Measurements from ENCODE around the gene CUL1. TPM values are rescaled to one million over a fixed set of nuclear protein-coding genes. Genes with fewer than 3 reads are reported as not detected.

The CUL1 gene
- total RNA-seq (10 to 100 TPM; 35.7 to 51.3 (median 40.2) TPM), polyA plus RNA-seq (10 to 100 TPM; 31.9 to 50.2 TPM)
- long read RNA-seq, donor 1, transcript CUL1-201 (22 exons, 3,064 nt): major isoform, 68 of 123 reads
- long read RNA-seq, donor 1, transcript CUL1-203 (22 exons, 3,054 nt): minor isoform, 12 of 123 reads
- long read RNA-seq, donor 1, partial matches to known transcripts: 26 of 123 reads
- long read RNA-seq, donor 1, other reads (novel, unspliced or antisense): 16 of 123 reads
- long read RNA-seq, donor 2, transcript CUL1-201 (22 exons, 3,064 nt): major isoform, 24 of 36 reads
- long read RNA-seq, donor 2, partial matches to known transcripts: 10 of 36 reads
- long read RNA-seq, donor 2, other reads (novel, unspliced or antisense): 0 of 36 reads
- long read RNA-seq, donor 3, transcript CUL1-201 (22 exons, 3,064 nt): major isoform, 73 of 112 reads
- long read RNA-seq, donor 3, transcript CUL1-203 (22 exons, 3,054 nt): minor isoform, 11 of 112 reads
- long read RNA-seq, donor 3, partial matches to known transcripts: 11 of 112 reads
- long read RNA-seq, donor 3, other reads (novel, unspliced or antisense): 15 of 112 reads

DNA sequence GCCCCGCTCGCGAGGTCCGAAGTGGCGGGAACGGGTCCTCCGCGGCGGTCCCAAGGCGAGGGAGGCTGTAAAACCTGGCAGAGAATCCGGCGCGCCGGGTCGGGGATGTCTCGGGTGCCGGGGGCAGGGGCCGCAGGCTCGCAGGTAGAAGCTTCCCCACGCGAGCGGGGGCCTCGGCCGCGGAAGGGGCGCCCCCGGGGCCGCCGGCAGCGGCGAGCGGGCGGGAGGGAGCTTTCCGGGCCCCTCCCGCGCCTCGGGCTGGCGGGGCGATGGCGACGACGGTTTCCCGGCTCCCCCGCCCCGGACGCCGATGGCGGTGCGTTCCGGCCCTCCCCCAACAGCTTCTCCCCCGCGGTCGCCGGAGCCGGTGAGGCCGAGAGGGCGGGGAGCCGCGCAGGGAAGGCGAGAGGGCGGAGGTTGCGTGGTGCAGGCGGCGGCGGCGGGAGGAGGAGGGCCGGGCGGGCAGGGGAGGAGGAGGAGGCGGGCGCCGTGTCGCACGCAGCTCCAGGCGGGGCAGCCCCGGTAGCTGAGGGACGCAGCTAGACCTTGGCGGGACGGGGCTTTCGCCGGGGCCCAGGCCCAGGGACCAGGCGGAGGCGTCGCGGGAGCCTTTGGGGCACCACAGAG is at the start of gene CUL1:
CUL1 (plus strand) TSS at position 507 of the 627 bp plus-strand sequence. CDS start 31,220 bp downstream, outside the sequence.
- Histone ChIP-seq H3K27me3 (no peaks in the 10 kb centered on the region), H3K4me1 (ENCODE audit: insufficient read depth) (peaks cover 13% of the 10 kb centered on the region), H3K27ac (peak within 1 kb of the TSS; percentile 99 to 100), H3K9me3 (no peaks in the 10 kb centered on the region), H3K36me3 (no peaks in the 10 kb centered on the region), H3K4me3 (peak within 1 kb of the TSS; percentile 73)
- TF ChIP-seq EP300 (IDR thresholded peaks at IDR 0.05): no peak
- TF ChIP-seq POLR2A (IDR thresholded peaks at IDR 0.05): peak; percentile 54
- TF ChIP-seq, protein P1, sequence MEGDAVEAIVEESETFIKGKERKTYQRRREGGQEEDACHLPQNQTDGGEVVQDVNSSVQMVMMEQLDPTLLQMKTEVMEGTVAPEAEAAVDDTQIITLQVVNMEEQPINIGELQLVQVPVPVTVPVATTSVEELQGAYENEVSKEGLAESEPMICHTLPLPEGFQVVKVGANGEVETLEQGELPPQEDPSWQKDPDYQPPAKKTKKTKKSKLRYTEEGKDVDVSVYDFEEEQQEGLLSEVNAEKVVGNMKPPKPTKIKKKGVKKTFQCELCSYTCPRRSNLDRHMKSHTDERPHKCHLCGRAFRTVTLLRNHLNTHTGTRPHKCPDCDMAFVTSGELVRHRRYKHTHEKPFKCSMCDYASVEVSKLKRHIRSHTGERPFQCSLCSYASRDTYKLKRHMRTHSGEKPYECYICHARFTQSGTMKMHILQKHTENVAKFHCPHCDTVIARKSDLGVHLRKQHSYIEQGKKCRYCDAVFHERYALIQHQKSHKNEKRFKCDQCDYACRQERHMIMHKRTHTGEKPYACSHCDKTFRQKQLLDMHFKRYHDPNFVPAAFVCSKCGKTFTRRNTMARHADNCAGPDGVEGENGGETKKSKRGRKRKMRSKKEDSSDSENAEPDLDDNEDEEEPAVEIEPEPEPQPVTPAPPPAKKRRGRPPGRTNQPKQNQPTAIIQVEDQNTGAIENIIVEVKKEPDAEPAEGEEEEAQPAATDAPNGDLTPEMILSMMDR (IDR thresholded peaks at IDR 0.05): no peak
- intact Hi-C loops (cut with DNase I): loop anchor here in 2 of 4 donors (10.0 kb wide), 2 partner anchors 186 to 266 kb away; partner anchors contain the start of gene EZH2 (in 1 of the 2)
- WGBS, 3 donors: 0 to 3% (median 0%) methylated on average over 12 to 82 of the region's 84 CpGs
- peak; percentile 80 to 86 (median 82) for DNase-seq

DNA sequence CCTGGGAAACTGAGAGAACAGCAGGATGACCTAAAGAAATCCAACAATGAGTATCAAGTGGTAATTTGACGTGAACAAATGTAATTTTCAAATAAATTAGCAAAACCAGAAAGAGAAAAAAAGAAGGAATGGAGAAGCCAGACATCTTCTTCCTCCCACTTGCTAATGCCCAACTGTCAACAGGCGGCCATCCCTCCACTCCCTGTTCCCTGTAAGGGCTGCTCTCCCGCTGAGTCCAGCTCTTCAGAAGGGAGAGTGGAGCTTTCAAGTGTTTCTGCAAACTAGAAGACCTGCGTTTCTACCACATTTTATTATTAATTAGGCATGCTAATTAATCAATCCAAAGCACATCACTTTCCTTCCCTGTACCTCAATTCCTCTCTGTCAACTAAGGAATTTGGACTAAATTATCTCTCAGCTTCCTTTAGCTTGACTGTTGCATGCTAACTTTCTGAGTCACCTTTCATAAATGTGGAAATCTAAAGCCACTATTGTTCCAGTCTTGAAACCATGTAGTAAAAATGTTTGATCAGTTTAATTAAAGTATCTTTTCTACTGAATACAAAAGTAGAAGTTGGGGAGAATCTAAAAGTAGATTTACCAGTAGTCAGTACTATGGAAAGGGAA is 48.4 kb upstream of the CUL1 start:
- intact Hi-C loops (cut with DNase I): no loop called here
- Histone ChIP-seq H3K4me3 (no peak overlapping the region), H3K9me3 (no peaks in the 10 kb centered on the region), H3K27me3 (no peaks in the 10 kb centered on the region), H3K27ac (no peak overlapping the region), H3K36me3 (no peaks in the 10 kb centered on the region), H3K4me1 (ENCODE audit: insufficient read depth) (no peaks in the 10 kb centered on the region)
- TF ChIP-seq POLR2A (IDR thresholded peaks at IDR 0.05): no peak
- TF ChIP-seq, protein P1 (IDR thresholded peaks at IDR 0.05): no peak
- no peak for TF ChIP-seq EP300 (IDR thresholded peaks at IDR 0.05)
- 68 to 76% (median 70%) methylated on average over 4 of the region's 4 CpGs for WGBS, 3 donors
- no peak for DNase-seq

DNA sequence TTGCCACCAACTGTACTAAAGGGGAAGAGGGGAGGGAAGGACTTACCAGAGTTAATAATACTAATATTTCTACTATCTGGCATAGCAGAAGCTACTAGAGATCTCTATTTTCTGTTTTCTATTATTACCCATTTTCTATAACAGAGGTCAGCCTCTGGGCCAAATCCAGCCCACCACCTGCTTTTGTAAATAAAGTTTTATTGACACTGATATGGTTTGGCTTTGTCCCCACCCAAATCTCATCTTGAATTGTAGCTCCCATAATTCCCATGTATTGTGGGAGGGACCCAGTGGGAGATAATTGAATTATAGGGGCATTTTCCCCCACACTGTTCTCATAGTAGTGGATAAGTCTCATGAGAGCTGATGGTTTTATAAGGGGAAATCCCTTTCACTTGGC is 45.9 kb upstream of the CUL1 start:
- no peak overlapping the region for H3K4me3 ChIP-seq
- TF ChIP-seq EP300 (IDR thresholded peaks at IDR 0.05) (no peak), POLR2A (IDR thresholded peaks at IDR 0.05) (no peak)
- TF ChIP-seq, protein P1 (IDR thresholded peaks at IDR 0.05): no peak
- H3K27me3 ChIP-seq: no peaks in the 10 kb centered on the region
- no peak for DNase-seq
- no peaks in the 10 kb centered on the region for H3K4me1 ChIP-seq (ENCODE audit: insufficient read depth)
- no peaks in the 10 kb centered on the region for H3K36me3 ChIP-seq
- no peaks in the 10 kb centered on the region for H3K9me3 ChIP-seq
- no peak overlapping the region for H3K27ac ChIP-seq
- intact Hi-C loops (cut with DNase I): no loop called here

DNA sequence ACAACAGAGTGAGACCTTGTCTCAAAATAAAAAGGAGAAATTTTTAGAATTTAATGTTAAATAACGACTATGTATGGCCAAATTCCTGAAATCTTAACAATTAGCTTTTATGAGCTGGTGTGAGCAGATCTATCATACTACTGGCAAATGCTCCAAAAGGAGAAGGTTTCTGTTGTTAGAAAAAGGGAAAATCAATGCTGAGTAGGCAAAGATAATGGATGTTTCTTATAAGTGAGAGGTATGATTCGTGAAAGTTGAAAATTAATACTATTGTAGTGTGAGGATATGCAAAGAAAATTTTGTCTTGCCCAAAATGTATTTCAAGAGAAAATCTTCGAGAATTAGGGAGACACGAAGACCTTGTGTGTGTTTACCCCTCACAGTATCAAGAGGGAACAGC is 40.8 kb upstream of the CUL1 start:
- TF ChIP-seq EP300 (IDR thresholded peaks at IDR 0.05): no peak
- TF ChIP-seq, protein P1 (IDR thresholded peaks at IDR 0.05): no peak
- TF ChIP-seq POLR2A (IDR thresholded peaks at IDR 0.05): no peak
- no peak for DNase-seq
- no peak overlapping the region for H3K4me3 ChIP-seq
- H3K27ac ChIP-seq: no peak overlapping the region
- H3K4me1 ChIP-seq (ENCODE audit: insufficient read depth): no peaks in the 10 kb centered on the region
- intact Hi-C loops (cut with DNase I): no loop called here
- no peaks in the 10 kb centered on the region for H3K36me3 ChIP-seq
- WGBS, 3 donors: 73 to 80% (median 75%) methylated on average over 4 of the region's 4 CpGs
- H3K9me3 ChIP-seq: no peaks in the 10 kb centered on the region
- H3K27me3 ChIP-seq: no peaks in the 10 kb centered on the region

Measured in ovary (tissue), 10 donors.